ENCODE measurements around the gene ARID5A.
A peak's percentile ranks its signal among the peaks of the same experiment; 100 is the strongest.

The ARID5A gene

GRCh38 chr2:96507957-96508520 lies 28.5 kb upstream of the ARID5A start:
- DNase-seq, result peak; percentile 81 to 91

- DNase-seq, result no peak
These were observed 27.9 kb upstream of the ARID5A start for GRCh38 chr2:96508521-96509113.

GRCh38 chr2:96509114-96509846 lies 27.3 kb upstream of the ARID5A start:
- peak; percentile 49 to 67 for DNase-seq

GRCh38 chr2:96509847-96510230 lies 26.7 kb upstream of the ARID5A start:
- DNase-seq, result no peak

GRCh38 chr2:96510931-96511595 lies 25.5 kb upstream of the ARID5A start:
- no peak for DNase-seq

- DNase-seq, result no peak
These were observed 24.7 kb upstream of the ARID5A start for GRCh38 chr2:96511851-96512250.

GRCh38 chr2:96512341-96512740 lies 24.2 kb upstream of the ARID5A start:
- DNase-seq, result no peak

- no peak for DNase-seq
These were observed 22.0 kb upstream of the ARID5A start for GRCh38 chr2:96514521-96514920.

- no peak for DNase-seq
These were observed 19.5 kb upstream of the ARID5A start for GRCh38 chr2:96517079-96517478.

GRCh38 chr2:96520231-96520630 lies 16.3 kb upstream of the ARID5A start:
- DNase-seq, result no peak

- no peak for DNase-seq
These were observed 15.9 kb upstream of the ARID5A start for GRCh38 chr2:96520697-96521096.

GRCh38 chr2:96521219-96521618 lies 15.3 kb upstream of the ARID5A start:
- DNase-seq, result no peak

- no peak for DNase-seq
These were observed 14.0 kb upstream of the ARID5A start for GRCh38 chr2:96522304-96523203.

- no peak for DNase-seq
These were observed 12.7 kb upstream of the ARID5A start for GRCh38 chr2:96523659-96524481.

GRCh38 chr2:96524482-96525210 lies 11.9 kb upstream of the ARID5A start:
- no peak for DNase-seq

- no peak for DNase-seq
These were observed 11.4 kb upstream of the ARID5A start for GRCh38 chr2:96525211-96525507.

- DNase-seq, result no peak
These were observed 10.4 kb upstream of the ARID5A start for GRCh38 chr2:96526101-96526591.

- no peak for DNase-seq
These were observed 9.8 kb upstream of the ARID5A start for GRCh38 chr2:96526615-96527285.

- peak; percentile 54 to 63 for DNase-seq
These were observed 9.1 kb upstream of the ARID5A start for GRCh38 chr2:96527286-96528005.
